ENCODE data around the gene NECTIN1. TPM values are rescaled to one million over a fixed set of nuclear protein-coding genes. Genes with fewer than 3 reads are reported as not detected.

The NECTIN1 gene
- total RNA-seq, 1 donor from 2014 or later: 58.2 TPM

DNA sequence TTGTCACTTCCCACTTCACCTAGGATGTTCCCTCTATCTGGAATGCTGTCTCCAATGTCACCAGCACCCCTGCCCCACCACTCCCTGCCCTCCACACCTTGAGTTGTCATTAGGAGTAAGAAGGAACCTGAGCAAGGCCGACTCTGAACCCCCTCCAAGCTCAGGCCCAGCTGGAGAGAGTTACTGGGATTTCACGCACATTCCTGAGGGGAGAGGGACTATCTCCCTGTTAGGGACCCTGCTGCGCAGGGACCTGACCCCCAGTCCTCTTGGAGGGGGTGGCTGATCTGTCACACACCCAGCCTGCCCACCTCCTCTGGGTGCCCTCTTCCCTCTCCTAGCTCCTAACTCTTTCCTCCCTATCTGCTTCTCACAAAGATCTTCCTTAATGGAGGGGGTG is 81.7 kb downstream of the NECTIN1 start:
- Histone ChIP-seq H3K27ac (no peak overlapping the region), H3K27me3 (no peaks in the 10 kb centered on the region), H3K36me3 (no peaks in the 10 kb centered on the region), H3K4me3 (no peak overlapping the region), H3K9me3 (no peaks in the 10 kb centered on the region), H3K4me1 (no peaks in the 10 kb centered on the region)
- no peak for DNase-seq (ENCODE audit: extremely low spot score in 2 of 2)
- intact Hi-C loops (cut with DNase I): no loop called here
- no peak for TF ChIP-seq POLR2AphosphoS5 (IDR thresholded peaks at IDR 0.05; ENCODE audit: insufficient read depth in 1 of 2, low read depth in 1 of 2)
- TF ChIP-seq, protein P1, sequence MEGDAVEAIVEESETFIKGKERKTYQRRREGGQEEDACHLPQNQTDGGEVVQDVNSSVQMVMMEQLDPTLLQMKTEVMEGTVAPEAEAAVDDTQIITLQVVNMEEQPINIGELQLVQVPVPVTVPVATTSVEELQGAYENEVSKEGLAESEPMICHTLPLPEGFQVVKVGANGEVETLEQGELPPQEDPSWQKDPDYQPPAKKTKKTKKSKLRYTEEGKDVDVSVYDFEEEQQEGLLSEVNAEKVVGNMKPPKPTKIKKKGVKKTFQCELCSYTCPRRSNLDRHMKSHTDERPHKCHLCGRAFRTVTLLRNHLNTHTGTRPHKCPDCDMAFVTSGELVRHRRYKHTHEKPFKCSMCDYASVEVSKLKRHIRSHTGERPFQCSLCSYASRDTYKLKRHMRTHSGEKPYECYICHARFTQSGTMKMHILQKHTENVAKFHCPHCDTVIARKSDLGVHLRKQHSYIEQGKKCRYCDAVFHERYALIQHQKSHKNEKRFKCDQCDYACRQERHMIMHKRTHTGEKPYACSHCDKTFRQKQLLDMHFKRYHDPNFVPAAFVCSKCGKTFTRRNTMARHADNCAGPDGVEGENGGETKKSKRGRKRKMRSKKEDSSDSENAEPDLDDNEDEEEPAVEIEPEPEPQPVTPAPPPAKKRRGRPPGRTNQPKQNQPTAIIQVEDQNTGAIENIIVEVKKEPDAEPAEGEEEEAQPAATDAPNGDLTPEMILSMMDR (IDR thresholded peaks at IDR 0.05): no peak
- no peak for TF ChIP-seq POLR2A (IDR thresholded peaks at IDR 0.05)

DNA sequence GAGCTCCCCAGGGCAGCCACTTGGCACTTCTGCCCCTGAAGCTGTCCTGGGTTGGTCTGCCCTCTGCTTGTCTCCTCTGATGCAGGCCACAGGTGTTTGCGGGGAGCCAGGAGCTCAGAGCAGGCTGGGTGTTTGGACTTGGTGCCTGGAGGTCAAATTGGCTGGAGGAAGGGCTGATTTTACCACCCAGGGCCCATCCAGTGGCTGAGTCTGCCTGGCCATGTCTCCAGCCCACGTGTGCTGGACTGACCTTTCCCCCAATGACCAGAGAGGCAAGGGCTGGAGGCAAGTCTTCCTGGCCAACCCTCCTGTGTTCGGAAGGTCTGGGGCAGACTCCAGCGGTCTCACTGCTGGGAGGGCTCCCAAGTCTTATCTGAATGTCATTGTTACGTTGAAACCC is 84.0 kb downstream of the NECTIN1 start:
- no peaks in the 10 kb centered on the region for H3K9me3 ChIP-seq
- no peaks in the 10 kb centered on the region for H3K27me3 ChIP-seq
- intact Hi-C loops (cut with DNase I): no loop called here
- H3K4me3 ChIP-seq: no peak overlapping the region
- no peak overlapping the region for H3K27ac ChIP-seq
- no peaks in the 10 kb centered on the region for H3K36me3 ChIP-seq
- H3K4me1 ChIP-seq: no peaks in the 10 kb centered on the region
- DNase-seq (ENCODE audit: extremely low spot score in 2 of 2): no peak
- TF ChIP-seq POLR2AphosphoS5 (IDR thresholded peaks at IDR 0.05; ENCODE audit: insufficient read depth in 1 of 2, low read depth in 1 of 2): no peak
- TF ChIP-seq, protein P1 (IDR thresholded peaks at IDR 0.05): no peak
- TF ChIP-seq POLR2A (IDR thresholded peaks at IDR 0.05): no peak

DNA sequence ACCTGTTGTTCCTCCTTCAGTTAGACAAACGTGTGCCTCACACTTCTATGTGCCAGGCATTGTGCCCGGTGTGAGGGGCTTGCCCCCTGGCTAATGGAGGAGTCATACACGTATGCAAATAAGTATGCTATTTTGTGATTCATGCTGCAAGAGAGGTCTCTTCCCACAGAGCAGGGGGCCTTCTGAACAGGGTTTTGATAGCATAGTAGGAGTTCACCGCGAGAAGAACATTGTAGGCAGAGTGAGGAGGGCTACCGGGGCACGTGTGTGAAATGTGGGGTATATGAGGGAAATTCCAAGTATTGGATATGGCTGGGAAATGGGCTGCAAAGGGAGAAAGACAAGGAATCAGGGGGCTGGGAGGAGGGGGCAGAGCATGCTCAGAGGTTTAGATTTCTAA is 84.5 kb downstream of the NECTIN1 start:
- no peak overlapping the region for H3K27ac ChIP-seq
- H3K4me1 ChIP-seq: no peaks in the 10 kb centered on the region
- no peaks in the 10 kb centered on the region for H3K27me3 ChIP-seq
- TF ChIP-seq POLR2A (IDR thresholded peaks at IDR 0.05): no peak
- TF ChIP-seq, protein P1 (IDR thresholded peaks at IDR 0.05): no peak
- TF ChIP-seq POLR2AphosphoS5 (IDR thresholded peaks at IDR 0.05; ENCODE audit: insufficient read depth in 1 of 2, low read depth in 1 of 2): no peak
- H3K36me3 ChIP-seq: no peaks in the 10 kb centered on the region
- intact Hi-C loops (cut with DNase I): no loop called here
- H3K4me3 ChIP-seq: no peak overlapping the region
- DNase-seq (ENCODE audit: extremely low spot score in 2 of 2): no peak
- H3K9me3 ChIP-seq: no peaks in the 10 kb centered on the region

DNA sequence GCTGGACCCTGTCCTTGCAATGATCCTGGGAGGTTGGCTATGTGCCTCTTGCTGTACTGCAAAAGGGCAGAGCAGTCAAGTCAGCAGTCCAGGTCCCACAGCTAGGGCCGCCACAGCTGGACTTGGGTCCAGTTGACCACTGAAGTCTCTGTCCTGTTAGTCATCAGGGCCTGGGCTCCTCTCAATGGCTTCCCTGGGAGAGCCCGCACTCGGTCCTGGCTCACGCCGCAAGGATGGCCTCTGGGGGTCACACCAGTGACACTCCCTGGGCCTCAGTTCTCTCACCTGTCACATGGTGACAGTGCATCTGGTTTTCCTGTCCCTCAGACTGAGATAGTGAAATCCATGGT is 85.1 kb downstream of the NECTIN1 start:
- no peaks in the 10 kb centered on the region for H3K4me1 ChIP-seq
- H3K9me3 ChIP-seq: no peaks in the 10 kb centered on the region
- no peak overlapping the region for H3K27ac ChIP-seq
- H3K36me3 ChIP-seq: no peaks in the 10 kb centered on the region
- DNase-seq (ENCODE audit: extremely low spot score in 2 of 2): no peak
- H3K27me3 ChIP-seq: no peaks in the 10 kb centered on the region
- intact Hi-C loops (cut with DNase I): no loop called here
- H3K4me3 ChIP-seq: no peak overlapping the region
- TF ChIP-seq POLR2A (IDR thresholded peaks at IDR 0.05) (no peak), POLR2AphosphoS5 (IDR thresholded peaks at IDR 0.05; ENCODE audit: insufficient read depth in 1 of 2, low read depth in 1 of 2) (no peak)
- TF ChIP-seq, protein P1 (IDR thresholded peaks at IDR 0.05): no peak

DNA sequence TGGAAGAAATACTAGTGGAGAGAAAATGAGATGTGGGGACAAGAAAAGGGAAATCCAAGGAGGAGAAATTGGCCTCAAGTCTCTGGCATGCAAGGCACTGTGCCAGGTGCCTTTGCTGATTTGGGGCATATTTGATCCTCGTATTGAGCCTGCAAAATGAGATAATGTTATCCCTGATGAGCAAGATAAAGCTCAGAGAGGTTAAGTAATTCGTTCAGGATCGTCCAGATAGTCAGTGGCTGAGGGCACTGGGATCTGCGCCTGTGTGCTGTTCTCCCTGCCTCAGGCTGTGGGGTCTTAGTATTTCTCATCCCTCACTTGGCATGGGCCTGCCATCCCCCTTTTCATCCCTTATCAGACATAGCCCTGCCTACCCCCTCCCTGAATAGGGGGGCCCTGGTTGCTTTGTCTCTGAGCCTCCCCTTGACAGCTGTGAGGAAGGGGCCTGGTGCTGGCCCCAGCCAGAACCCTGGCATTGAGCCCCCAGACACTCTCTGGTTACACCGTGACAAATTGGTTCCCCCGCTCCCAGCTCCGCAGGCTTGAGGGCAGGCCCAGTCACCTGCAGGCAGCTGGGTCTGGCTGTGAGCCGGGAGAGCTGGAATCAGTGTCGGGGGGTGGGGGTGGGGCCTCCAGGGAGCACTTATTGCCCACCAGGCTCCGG is 85.7 kb downstream of the NECTIN1 start:
- Histone ChIP-seq H3K27me3 (no peaks in the 10 kb centered on the region), H3K4me1 (no peaks in the 10 kb centered on the region), H3K9me3 (no peaks in the 10 kb centered on the region), H3K36me3 (no peaks in the 10 kb centered on the region), H3K27ac (no peak overlapping the region), H3K4me3 (no peak overlapping the region)
- intact Hi-C loops (cut with DNase I): no loop called here
- no peak for DNase-seq (ENCODE audit: extremely low spot score in 2 of 2)
- TF ChIP-seq, protein P1 (IDR thresholded peaks at IDR 0.05): no peak
- no peak for TF ChIP-seq POLR2A (IDR thresholded peaks at IDR 0.05)
- no peak for TF ChIP-seq POLR2AphosphoS5 (IDR thresholded peaks at IDR 0.05; ENCODE audit: insufficient read depth in 1 of 2, low read depth in 1 of 2)
